Measurements from ENCODE around the gene WDR53. TPM values are rescaled to one million over a fixed set of nuclear protein-coding genes. Genes with fewer than 3 reads are reported as not detected.
"Not testable (repeated sequence)": the region's sequence is repeated elsewhere in the genome, so short reads cannot be mapped to it uniquely, and the experiment has no call there.

Gene WDR53
- total RNA-seq, 1 donor from 2014 or later, result 0.21 TPM

GRCh38 chr3:196514350-196514716, 54.0 kb downstream of the WDR53 start:
- intact Hi-C loops (cut with DNase I), result no loop called here
- TF ChIP-seq, protein P1, sequence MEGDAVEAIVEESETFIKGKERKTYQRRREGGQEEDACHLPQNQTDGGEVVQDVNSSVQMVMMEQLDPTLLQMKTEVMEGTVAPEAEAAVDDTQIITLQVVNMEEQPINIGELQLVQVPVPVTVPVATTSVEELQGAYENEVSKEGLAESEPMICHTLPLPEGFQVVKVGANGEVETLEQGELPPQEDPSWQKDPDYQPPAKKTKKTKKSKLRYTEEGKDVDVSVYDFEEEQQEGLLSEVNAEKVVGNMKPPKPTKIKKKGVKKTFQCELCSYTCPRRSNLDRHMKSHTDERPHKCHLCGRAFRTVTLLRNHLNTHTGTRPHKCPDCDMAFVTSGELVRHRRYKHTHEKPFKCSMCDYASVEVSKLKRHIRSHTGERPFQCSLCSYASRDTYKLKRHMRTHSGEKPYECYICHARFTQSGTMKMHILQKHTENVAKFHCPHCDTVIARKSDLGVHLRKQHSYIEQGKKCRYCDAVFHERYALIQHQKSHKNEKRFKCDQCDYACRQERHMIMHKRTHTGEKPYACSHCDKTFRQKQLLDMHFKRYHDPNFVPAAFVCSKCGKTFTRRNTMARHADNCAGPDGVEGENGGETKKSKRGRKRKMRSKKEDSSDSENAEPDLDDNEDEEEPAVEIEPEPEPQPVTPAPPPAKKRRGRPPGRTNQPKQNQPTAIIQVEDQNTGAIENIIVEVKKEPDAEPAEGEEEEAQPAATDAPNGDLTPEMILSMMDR (IDR thresholded peaks at IDR 0.05), result no peak
- peaks cover 2 to 14% of the 10 kb centered on the region in 2 donors for H3K9me3 ChIP-seq
- no peak overlapping the region for H3K27ac ChIP-seq
- H3K27me3 ChIP-seq, result no peaks in the 10 kb centered on the region
- DNase-seq (ENCODE audit: low spot score in 2 of 2), result no peak
- H3K4me3 ChIP-seq, result no peak overlapping the region
- no peaks in the 10 kb centered on the region for H3K36me3 ChIP-seq
- H3K4me1 ChIP-seq, result no peaks in the 10 kb centered on the region

DNA sequence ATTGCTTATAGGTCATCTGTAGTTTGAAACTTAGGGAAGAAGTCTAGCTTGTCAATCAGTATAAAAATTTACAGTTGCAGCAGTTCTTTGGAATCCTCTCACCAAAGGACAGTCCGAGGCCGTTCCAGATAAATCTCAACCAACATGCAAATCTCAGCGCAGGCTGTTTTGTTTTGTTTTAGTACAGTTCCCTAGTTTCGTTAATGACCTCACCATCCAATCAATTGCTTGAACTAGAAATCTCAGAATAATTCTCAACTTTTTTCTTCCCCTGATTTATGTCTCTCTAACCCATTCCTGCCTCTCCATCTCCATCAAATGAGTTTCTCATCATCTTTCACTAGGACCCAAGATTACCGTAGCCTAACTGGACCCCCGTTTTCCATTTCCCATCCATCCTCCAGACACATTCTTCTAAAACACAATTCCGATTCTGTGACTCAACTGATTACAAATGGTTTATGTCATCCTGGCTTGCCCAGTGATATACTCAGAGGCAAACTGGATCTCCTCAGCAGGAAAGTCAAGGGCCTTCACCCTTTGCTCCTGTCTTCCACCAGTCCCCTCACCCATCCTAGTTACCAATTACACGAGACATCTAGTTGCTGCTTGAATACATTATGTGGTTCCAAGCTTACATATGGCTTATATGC, 54.5 kb downstream of the WDR53 start:
- no peaks in the 10 kb centered on the region for H3K4me1 ChIP-seq

GRCh38 chr3:196511646-196512425, 56.5 kb downstream of the WDR53 start:
- H3K4me1 ChIP-seq; H3K27ac ChIP-seq; DNase-seq (ENCODE audit: low spot score in 2 of 2); H3K27me3 ChIP-seq; H3K9me3 ChIP-seq; H3K36me3 ChIP-seq; H3K4me3 ChIP-seq; intact Hi-C loops (cut with DNase I): not testable (repeated sequence)

More for the DNA sequence above, 54.5 kb downstream of the WDR53 start:
- Histone ChIP-seq H3K4me3 (no peak overlapping the region), H3K36me3 (no peaks in the 10 kb centered on the region), H3K27me3 (no peaks in the 10 kb centered on the region), H3K27ac (no peak overlapping the region), H3K9me3 (peaks cover 0 to 9% of the 10 kb centered on the region in 2 donors)
- no peak for DNase-seq (ENCODE audit: low spot score in 2 of 2)
- intact Hi-C loops (cut with DNase I), result no loop called here
- TF ChIP-seq, protein P1 (IDR thresholded peaks at IDR 0.05), result no peak

DNA sequence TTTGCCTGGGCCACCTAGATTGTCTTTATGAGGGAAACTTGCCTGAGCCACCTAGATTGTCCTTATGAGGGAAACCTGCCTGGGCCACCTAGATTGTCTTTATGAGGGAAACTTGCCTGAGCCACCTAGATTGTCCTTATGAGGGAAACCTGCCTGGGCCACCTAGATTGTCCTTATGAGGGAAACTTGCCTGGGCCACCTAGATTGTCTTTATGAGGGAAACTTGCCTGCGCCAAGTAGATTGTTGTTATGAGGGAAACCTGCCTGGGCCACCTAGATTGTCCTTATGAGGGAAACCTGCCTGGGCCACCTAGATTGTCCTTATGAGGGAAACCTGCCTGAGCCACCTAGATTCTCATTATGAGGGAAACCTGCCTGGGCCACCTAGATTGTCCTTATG, 57.2 kb downstream of the WDR53 start:
- H3K27me3 ChIP-seq; H3K4me1 ChIP-seq; DNase-seq (ENCODE audit: low spot score in 2 of 2); H3K9me3 ChIP-seq; H3K27ac ChIP-seq; H3K36me3 ChIP-seq; H3K4me3 ChIP-seq; intact Hi-C loops (cut with DNase I): not testable (repeated sequence)

- Histone ChIP-seq H3K27me3 (no peaks in the 10 kb centered on the region), H3K36me3 (no peaks in the 10 kb centered on the region), H3K9me3 (no peaks in the 10 kb centered on the region), H3K4me3 (no peak overlapping the region), H3K4me1 (peaks cover 0 to 4% of the 10 kb centered on the region in 2 donors), H3K27ac (no peak overlapping the region)
- TF ChIP-seq, protein P1 (IDR thresholded peaks at IDR 0.05), result no peak
- intact Hi-C loops (cut with DNase I), result no loop called here
- no peak for DNase-seq (ENCODE audit: low spot score in 2 of 2)
Observed at GRCh38 chr3:196506687-196507086, 61.7 kb downstream of the WDR53 start.

- DNase-seq (ENCODE audit: low spot score in 2 of 2), result no peak
- H3K36me3 ChIP-seq, result no peaks in the 10 kb centered on the region
- intact Hi-C loops (cut with DNase I), result loop anchor here (5.0 kb wide), 3 partner anchors 238 to 962 kb away; partner anchors contain the start of genes PPP1R2 and TFRC
- H3K4me3 ChIP-seq, result no peak overlapping the region
- TF ChIP-seq, protein P1 (IDR thresholded peaks at IDR 0.05), result no peak
- H3K27me3 ChIP-seq, result no peaks in the 10 kb centered on the region
- H3K4me1 ChIP-seq, result peaks cover 3 to 8% of the 10 kb centered on the region in 2 donors
- no peaks in the 10 kb centered on the region for H3K9me3 ChIP-seq
- peak overlapping the region in 1 of 2 donors; percentile 97 for H3K27ac ChIP-seq
Observed at GRCh38 chr3:196504556-196504955, 63.8 kb downstream of the WDR53 start.

Other genes with a start within 250 kb of the WDR53 start
- gene TM4SF19, start 230.2 kb downstream of the WDR53 start, total RNA-seq, result not detected
- 7.2 TPM for gene UBXN7, start 136.1 kb downstream of the WDR53 start, total RNA-seq
- 16.0 TPM for gene RNF168, start 64.8 kb downstream of the WDR53 start, total RNA-seq
- gene SMCO1, start 53.2 kb downstream of the WDR53 start, total RNA-seq, result not detected
- 0.64 TPM for gene FBXO45, start 106 bp upstream of the WDR53 start, total RNA-seq
- 22.6 TPM for gene NRROS, start 71.1 kb upstream of the WDR53 start, total RNA-seq
- gene CEP19, start 143.7 kb upstream of the WDR53 start, total RNA-seq, result 2.6 TPM
- gene PIGX, start 143.8 kb upstream of the WDR53 start, total RNA-seq, result 47.7 TPM
- 24.4 TPM for gene PAK2, start 171.3 kb upstream of the WDR53 start, total RNA-seq

All from ascending aorta (tissue), 2 donors.